ENCODE data around the gene PGBD2. TPM values are rescaled to one million over a fixed set of nuclear protein-coding genes. Genes with fewer than 3 reads are reported as not detected.
"Not testable (repeated sequence)": the region's sequence is repeated elsewhere in the genome, so short reads cannot be mapped to it uniquely, and the experiment has no call there.

The PGBD2 gene
- total and polyA plus RNA-seq, 9 donors = 4.2 to 6.0 (median 4.8) TPM

GRCh38 chr1:248925859-248926258 lies 19.8 kb downstream of the PGBD2 start:
- DNase-seq; H3K4me3 ChIP-seq (ENCODE audit: low read length): not testable (repeated sequence)
- WGBS (ENCODE audit: insufficient coverage) = no CpG with 5 or more reads among the region's 4 CpGs

GRCh38 chr1:248926401-248927182 lies 20.6 kb downstream of the PGBD2 start:
- Histone ChIP-seq H3K4me1 (ENCODE audit: control insufficient read depth, insufficient read depth, low read length) (no peaks in the 10 kb centered on the region), H3K27ac (ENCODE audit: low read length) (no peak overlapping the region), H3K36me3 (ENCODE audit: control insufficient read depth, insufficient read depth, low read length) (peaks cover 4% of the 10 kb centered on the region), H3K27me3 (ENCODE audit: control insufficient read depth, insufficient read depth, low read length) (no peaks in the 10 kb centered on the region), H3K9me3 (replicated peaks; ENCODE audit: control insufficient read depth, low read depth, low read length) (no peaks in the 10 kb centered on the region), H3K4me3 (ENCODE audit: low read length) (no peak overlapping the region)
- no peak for DNase-seq
- 62% methylated on average over 3 of the region's 7 CpGs for WGBS (ENCODE audit: insufficient coverage)

More at GRCh38 chr1:248925859-248926258, 19.8 kb downstream of the PGBD2 start:
- H3K36me3 ChIP-seq (ENCODE audit: control insufficient read depth, insufficient read depth, low read length); H3K27ac ChIP-seq (ENCODE audit: low read length); H3K9me3 ChIP-seq (replicated peaks; ENCODE audit: control insufficient read depth, low read depth, low read length); H3K27me3 ChIP-seq (ENCODE audit: control insufficient read depth, insufficient read depth, low read length); H3K4me1 ChIP-seq (ENCODE audit: control insufficient read depth, insufficient read depth, low read length): not testable (repeated sequence)

GRCh38 chr1:248927283-248927682 lies 21.2 kb downstream of the PGBD2 start:
- WGBS (ENCODE audit: insufficient coverage) = 57% methylated on average over 2 of the region's 3 CpGs
- H3K4me1 ChIP-seq (ENCODE audit: control insufficient read depth, insufficient read depth, low read length); DNase-seq; H3K27me3 ChIP-seq (ENCODE audit: control insufficient read depth, insufficient read depth, low read length); H3K27ac ChIP-seq (ENCODE audit: low read length); H3K9me3 ChIP-seq (replicated peaks; ENCODE audit: control insufficient read depth, low read depth, low read length); H3K36me3 ChIP-seq (ENCODE audit: control insufficient read depth, insufficient read depth, low read length); H3K4me3 ChIP-seq (ENCODE audit: low read length): not testable (repeated sequence)

GRCh38 chr1:248928122-248928521 lies 22.1 kb downstream of the PGBD2 start:
- not testable (repeated sequence) for H3K4me3 ChIP-seq (ENCODE audit: low read length); DNase-seq; H3K27ac ChIP-seq (ENCODE audit: low read length); H3K27me3 ChIP-seq (ENCODE audit: control insufficient read depth, insufficient read depth, low read length); H3K4me1 ChIP-seq (ENCODE audit: control insufficient read depth, insufficient read depth, low read length); H3K9me3 ChIP-seq (replicated peaks; ENCODE audit: control insufficient read depth, low read depth, low read length); H3K36me3 ChIP-seq (ENCODE audit: control insufficient read depth, insufficient read depth, low read length)

GRCh38 chr1:248930037-248930436 lies 24.0 kb downstream of the PGBD2 start:
- WGBS (ENCODE audit: insufficient coverage) = 100% methylated on average over 2 of the region's 4 CpGs
- DNase-seq; H3K4me1 ChIP-seq (ENCODE audit: control insufficient read depth, insufficient read depth, low read length); H3K9me3 ChIP-seq (replicated peaks; ENCODE audit: control insufficient read depth, low read depth, low read length); H3K36me3 ChIP-seq (ENCODE audit: control insufficient read depth, insufficient read depth, low read length); H3K4me3 ChIP-seq (ENCODE audit: low read length); H3K27me3 ChIP-seq (ENCODE audit: control insufficient read depth, insufficient read depth, low read length); H3K27ac ChIP-seq (ENCODE audit: low read length): not testable (repeated sequence)

- no CpG with 5 or more reads among the region's 9 CpGs for WGBS (ENCODE audit: insufficient coverage)
- not testable (repeated sequence) for H3K27me3 ChIP-seq (ENCODE audit: control insufficient read depth, insufficient read depth, low read length); H3K9me3 ChIP-seq (replicated peaks; ENCODE audit: control insufficient read depth, low read depth, low read length); H3K27ac ChIP-seq (ENCODE audit: low read length); H3K4me3 ChIP-seq (ENCODE audit: low read length); H3K36me3 ChIP-seq (ENCODE audit: control insufficient read depth, insufficient read depth, low read length); DNase-seq; H3K4me1 ChIP-seq (ENCODE audit: control insufficient read depth, insufficient read depth, low read length)
Observed at GRCh38 chr1:248938173-248938809, 32.3 kb downstream of the PGBD2 start.

GRCh38 chr1:248944134-248944999 lies 38.3 kb downstream of the PGBD2 start:
- H3K4me3 ChIP-seq (ENCODE audit: low read length); H3K27me3 ChIP-seq (ENCODE audit: control insufficient read depth, insufficient read depth, low read length); H3K4me1 ChIP-seq (ENCODE audit: control insufficient read depth, insufficient read depth, low read length); H3K36me3 ChIP-seq (ENCODE audit: control insufficient read depth, insufficient read depth, low read length); H3K27ac ChIP-seq (ENCODE audit: low read length); DNase-seq; H3K9me3 ChIP-seq (replicated peaks; ENCODE audit: control insufficient read depth, low read depth, low read length): not testable (repeated sequence)
- no CpG with 5 or more reads among the region's 77 CpGs for WGBS (ENCODE audit: insufficient coverage)

GRCh38 chr1:248945000-248945423 lies 39.0 kb downstream of the PGBD2 start:
- H3K9me3 ChIP-seq (replicated peaks; ENCODE audit: control insufficient read depth, low read depth, low read length); H3K36me3 ChIP-seq (ENCODE audit: control insufficient read depth, insufficient read depth, low read length); H3K4me3 ChIP-seq (ENCODE audit: low read length); H3K27ac ChIP-seq (ENCODE audit: low read length); H3K4me1 ChIP-seq (ENCODE audit: control insufficient read depth, insufficient read depth, low read length); H3K27me3 ChIP-seq (ENCODE audit: control insufficient read depth, insufficient read depth, low read length); DNase-seq: not testable (repeated sequence)
- WGBS (ENCODE audit: insufficient coverage) = no CpG with 5 or more reads among the region's 33 CpGs

GRCh38 chr1:248945453-248945852 lies 39.4 kb downstream of the PGBD2 start:
- H3K27ac ChIP-seq (ENCODE audit: low read length); H3K36me3 ChIP-seq (ENCODE audit: control insufficient read depth, insufficient read depth, low read length); H3K9me3 ChIP-seq (replicated peaks; ENCODE audit: control insufficient read depth, low read depth, low read length); H3K4me1 ChIP-seq (ENCODE audit: control insufficient read depth, insufficient read depth, low read length); H3K4me3 ChIP-seq (ENCODE audit: low read length); H3K27me3 ChIP-seq (ENCODE audit: control insufficient read depth, insufficient read depth, low read length): not testable (repeated sequence)
- DNase-seq = peak; percentile 49
- WGBS (ENCODE audit: insufficient coverage) = no CpG with 5 or more reads among the region's 13 CpGs

GRCh38 chr1:248945856-248946416 lies 39.9 kb downstream of the PGBD2 start:
- DNase-seq; H3K36me3 ChIP-seq (ENCODE audit: control insufficient read depth, insufficient read depth, low read length); H3K27ac ChIP-seq (ENCODE audit: low read length); H3K27me3 ChIP-seq (ENCODE audit: control insufficient read depth, insufficient read depth, low read length); H3K9me3 ChIP-seq (replicated peaks; ENCODE audit: control insufficient read depth, low read depth, low read length); H3K4me1 ChIP-seq (ENCODE audit: control insufficient read depth, insufficient read depth, low read length); H3K4me3 ChIP-seq (ENCODE audit: low read length): not testable (repeated sequence)

All from muscle of leg (tissue), 11 donors.